ENCODE results near the gene CBX7. TPM values are rescaled to one million over a fixed set of nuclear protein-coding genes. Genes with fewer than 3 reads are reported as not detected.

Gene CBX7
- total RNA-seq, 1 donor from 2014 or later: 69.9 TPM

- intact Hi-C loops (cut with DNase I): no loop called here
- ATAC-seq (ENCODE audit: poor library complexity): no peak
- DNase-seq: no peak
Measured at GRCh38 chr22:39151329-39151975, 1.0 kb downstream of the CBX7 start.

- DNase-seq: no peak
- no peak for ATAC-seq (ENCODE audit: poor library complexity)
- intact Hi-C loops (cut with DNase I): no loop called here
Measured at GRCh38 chr22:39150848-39151215, 1.6 kb downstream of the CBX7 start.

- ATAC-seq (ENCODE audit: poor library complexity) (no peak), DNase-seq (peak; percentile 38)
- intact Hi-C loops (cut with DNase I): no loop called here
Measured at GRCh38 chr22:39149915-39150847, 2.3 kb downstream of the CBX7 start.

- DNase-seq: peak; percentile 73
- intact Hi-C loops (cut with DNase I): no loop called here
- no peak for ATAC-seq (ENCODE audit: poor library complexity)
Measured at GRCh38 chr22:39148727-39149535, 3.5 kb downstream of the CBX7 start.

GRCh38 chr22:39148026-39148726, 4.3 kb downstream of the CBX7 start:
- intact Hi-C loops (cut with DNase I): no loop called here
- DNase-seq (no peak), ATAC-seq (ENCODE audit: poor library complexity) (no peak)

GRCh38 chr22:39147335-39148025, 5.0 kb downstream of the CBX7 start:
- intact Hi-C loops (cut with DNase I): no loop called here
- DNase-seq: no peak
- no peak for ATAC-seq (ENCODE audit: poor library complexity)

- ATAC-seq (ENCODE audit: poor library complexity) (no peak), DNase-seq (no peak)
- intact Hi-C loops (cut with DNase I): no loop called here
Measured at GRCh38 chr22:39146256-39147101, 6.0 kb downstream of the CBX7 start.

- ATAC-seq (ENCODE audit: poor library complexity) (no peak), DNase-seq (no peak)
Measured at GRCh38 chr22:39144101-39144767, 8.2 kb downstream of the CBX7 start.

GRCh38 chr22:39142088-39142680, 10.3 kb downstream of the CBX7 start:
- DNase-seq: peak; percentile 36
- no peak for ATAC-seq (ENCODE audit: poor library complexity)
- intact Hi-C loops (cut with DNase I): no loop called here

More at GRCh38 chr22:39144101-39144767, 8.2 kb downstream of the CBX7 start:
- intact Hi-C loops (cut with DNase I): no loop called here

GRCh38 chr22:39139933-39140332, 12.5 kb downstream of the CBX7 start:
- ATAC-seq (ENCODE audit: poor library complexity) (no peak), DNase-seq (no peak)
- intact Hi-C loops (cut with DNase I): no loop called here

- ATAC-seq (ENCODE audit: poor library complexity) (no peak), DNase-seq (no peak)
- intact Hi-C loops (cut with DNase I): no loop called here
Measured at GRCh38 chr22:39138357-39138997, 14.0 kb downstream of the CBX7 start.

GRCh38 chr22:39136317-39136716, 16.2 kb downstream of the CBX7 start:
- ATAC-seq (ENCODE audit: poor library complexity): no peak
- intact Hi-C loops (cut with DNase I): no loop called here
- no peak for DNase-seq

- DNase-seq (peak; percentile 75), ATAC-seq (ENCODE audit: poor library complexity) (peak; percentile 75)
- intact Hi-C loops (cut with DNase I): no loop called here
Measured at GRCh38 chr22:39135092-39135896, 17.2 kb downstream of the CBX7 start.

- DNase-seq: no peak
Measured at GRCh38 chr22:39134366-39135091, 18.0 kb downstream of the CBX7 start.

GRCh38 chr22:39133871-39134270, 18.6 kb downstream of the CBX7 start:
- ATAC-seq (ENCODE audit: poor library complexity) (no peak), DNase-seq (no peak)

More at GRCh38 chr22:39134366-39135091, 18.0 kb downstream of the CBX7 start:
- intact Hi-C loops (cut with DNase I): no loop called here
- peak; percentile 13 for ATAC-seq (ENCODE audit: poor library complexity)

More at GRCh38 chr22:39133871-39134270, 18.6 kb downstream of the CBX7 start:
- intact Hi-C loops (cut with DNase I): no loop called here

All from Right ventricle myocardium superior (tissue), 1 donor.